Upper lobe of left lung (tissue), 4 donors: ENCODE results near the gene BEST3.

Experiments used
- POLR2A ChIP-seq, 4 donors: fragments of 450-650 bp; IDR thresholded peaks; one replicate each; pipeline ENCODE4 v1.5.1; 2016 to 2017; ENCODE audit warnings: antibody characterized with exemption in 4 of 4, mild to moderate bottlenecking in 2 of 4
- POLR2AphosphoS5 ChIP-seq, 2 donors: sonication (generic); formaldehyde crosslinking; IDR thresholded peaks; one replicate each; pipeline ENCODE4 v1.5.1; 2017; ENCODE audit warnings: antibody characterized with exemption in 2 of 2
- TF ChIP-seq, protein P1 (sequence below), 6 experiments: fragments of 450-650 bp in 4 of 6; fragments of 200-600 bp in 2 of 6; sonication (generic) in 2 of 6; IDR thresholded peaks; one replicate each; pipeline ENCODE4 v1.5.1; 2016 to 2019; ENCODE audit warnings: antibody characterized with exemption in 6 of 6

DNA sequence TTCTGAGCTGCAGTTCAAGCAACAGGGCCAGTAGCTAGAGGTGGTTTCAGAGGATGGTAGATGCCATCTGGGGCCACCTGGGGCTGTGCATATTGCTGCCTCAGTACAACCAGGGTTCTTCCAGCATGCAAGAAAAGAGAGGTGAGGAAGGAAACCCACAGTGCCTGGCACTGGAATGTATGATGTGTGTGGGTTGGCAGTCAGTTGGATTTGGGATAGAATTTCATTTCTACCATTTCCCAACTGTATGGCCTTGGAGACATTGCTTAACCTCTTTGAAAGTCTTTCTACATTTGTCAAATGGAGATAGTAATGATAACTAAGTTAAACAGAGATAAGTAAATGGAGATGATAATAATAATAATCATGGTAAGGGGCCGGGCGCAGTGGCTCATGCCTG is 78.2 kb downstream of the BEST3 start:
- TF ChIP-seq, protein P1, sequence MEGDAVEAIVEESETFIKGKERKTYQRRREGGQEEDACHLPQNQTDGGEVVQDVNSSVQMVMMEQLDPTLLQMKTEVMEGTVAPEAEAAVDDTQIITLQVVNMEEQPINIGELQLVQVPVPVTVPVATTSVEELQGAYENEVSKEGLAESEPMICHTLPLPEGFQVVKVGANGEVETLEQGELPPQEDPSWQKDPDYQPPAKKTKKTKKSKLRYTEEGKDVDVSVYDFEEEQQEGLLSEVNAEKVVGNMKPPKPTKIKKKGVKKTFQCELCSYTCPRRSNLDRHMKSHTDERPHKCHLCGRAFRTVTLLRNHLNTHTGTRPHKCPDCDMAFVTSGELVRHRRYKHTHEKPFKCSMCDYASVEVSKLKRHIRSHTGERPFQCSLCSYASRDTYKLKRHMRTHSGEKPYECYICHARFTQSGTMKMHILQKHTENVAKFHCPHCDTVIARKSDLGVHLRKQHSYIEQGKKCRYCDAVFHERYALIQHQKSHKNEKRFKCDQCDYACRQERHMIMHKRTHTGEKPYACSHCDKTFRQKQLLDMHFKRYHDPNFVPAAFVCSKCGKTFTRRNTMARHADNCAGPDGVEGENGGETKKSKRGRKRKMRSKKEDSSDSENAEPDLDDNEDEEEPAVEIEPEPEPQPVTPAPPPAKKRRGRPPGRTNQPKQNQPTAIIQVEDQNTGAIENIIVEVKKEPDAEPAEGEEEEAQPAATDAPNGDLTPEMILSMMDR (IDR thresholded peaks at IDR 0.05), result no peak
- TF ChIP-seq POLR2AphosphoS5 (IDR thresholded peaks at IDR 0.05) (no peak), POLR2A (IDR thresholded peaks at IDR 0.05) (no peak)
